IMR-90 (cell line): Measurements from ENCODE around the gene KDF1. TPM values are rescaled to one million over a fixed set of nuclear protein-coding genes. Genes with fewer than 3 reads are reported as not detected.

Source experiments
- ATAC-seq: fragments of 200-7000 bp; cut with Tn5 transposase; 2 replicates; pipeline ENCODE4 v1.9.1; 2020; ENCODE audit warnings: low read depth, mild to moderate bottlenecking, moderate library complexity
- BruUV-seq: library from RNA; stranded (reverse); fragments of 400-500 nt; replicated peaks from 2 replicates; lab custom pipeline; 2021; lab: Mats Ljungman, UMichigan
- CTCF ChIA-PET: fragments of 300-600 bp; formaldehyde crosslinking; extraction: SDS; loops from one replicate; lab custom pipeline; 2021; ENCODE audit warnings: antibody characterized with exemption; lab: Yijun Ruan, JAX
- POLR2A ChIA-PET: fragments of 300-600 bp; sonication (Branson Sonifier 250); formaldehyde crosslinking; loops from one replicate; lab custom pipeline; 2022; ENCODE audit warnings: antibody characterized with exemption; ENCODE audit not compliant: unreplicated experiment; lab: Charles Lee
- DNase-seq: peaks from one replicate; pipeline ENCODE4 v3.0.0; 2013
- H2AFZ ChIP-seq: replicated peaks from 2 replicates; pipeline ENCODE3; 2013; ENCODE audit warnings: low read length, mild to moderate bottlenecking; ENCODE audit not compliant: poor library complexity
- H2AK5ac ChIP-seq: 2 replicates; pipeline ENCODE4 v1.6.1; 2013; ENCODE audit warnings: low read depth, low read length, inconsistent platforms
- H2AK9ac ChIP-seq: replicated peaks from 2 replicates; pipeline ENCODE3; 2013; ENCODE audit warnings: mild to moderate bottlenecking, low read depth, low read length, moderate library complexity; ENCODE audit not compliant: poor library complexity
- H2BK120ac ChIP-seq: 2 replicates; pipeline ENCODE4 v1.6.1; 2013; ENCODE audit warnings: low read depth, low read length, inconsistent platforms
- H2BK15ac ChIP-seq: 3 replicates; pipeline ENCODE4 v1.6.1; 2013; ENCODE audit warnings: low read depth, low read length, inconsistent platforms
- H2BK20ac ChIP-seq: 2 replicates; pipeline ENCODE4 v1.6.1; 2013; ENCODE audit warnings: low read depth, mild to moderate bottlenecking, inconsistent platforms, low read length, moderate library complexity
- H2BK5ac ChIP-seq: 2 replicates; pipeline ENCODE4 v1.6.1; 2013; ENCODE audit warnings: mild to moderate bottlenecking, low read depth, low read length, inconsistent platforms; ENCODE audit not compliant: poor library complexity, severe bottlenecking
- H3K14ac ChIP-seq: replicated peaks from 2 replicates; pipeline ENCODE4 v1.6.1; 2013; ENCODE audit warnings: low read depth, low read length, inconsistent platforms
- H3K18ac ChIP-seq: 2 replicates; pipeline ENCODE4 v1.6.1; 2013; ENCODE audit warnings: low read depth, low read length, control low read depth
- H3K23ac ChIP-seq: 2 replicates; pipeline ENCODE4 v1.6.1; 2013; ENCODE audit warnings: low read depth, low read length, inconsistent platforms
- H3K27ac ChIP-seq: 2 replicates; pipeline ENCODE4 v1.5.1; 2013; ENCODE audit warnings: mild to moderate bottlenecking, control low read depth, low read length; ENCODE audit not compliant: insufficient read depth
- H3K27me3 ChIP-seq: 2 replicates; pipeline ENCODE4 v1.6.1; 2013; ENCODE audit warnings: low read length; ENCODE audit not compliant: control insufficient read depth, insufficient read depth
- H3K36me3 ChIP-seq: 2 replicates; pipeline ENCODE4 v1.6.1; 2013; ENCODE audit warnings: low read length, mixed read lengths; ENCODE audit not compliant: control insufficient read depth, insufficient read depth
- H3K4ac ChIP-seq: 2 replicates; pipeline ENCODE4 v1.6.1; 2013; ENCODE audit warnings: low read depth, low read length, inconsistent platforms
- H3K4me1 ChIP-seq: 2 replicates; pipeline ENCODE4 v1.6.1; 2013; ENCODE audit warnings: low read length, mixed read lengths; ENCODE audit not compliant: control insufficient read depth, insufficient read depth
- H3K4me2 ChIP-seq: 2 replicates; pipeline ENCODE4 v1.6.1; 2013; ENCODE audit warnings: low read depth, mild to moderate bottlenecking, control low read depth, low read length, moderate library complexity
- H3K4me3 ChIP-seq: 2 replicates; pipeline ENCODE4 v1.5.1; 2013; ENCODE audit warnings: low read depth, mild to moderate bottlenecking, control low read depth, low read length, moderate library complexity; ENCODE audit not compliant: insufficient read depth
- H3K56ac ChIP-seq: 2 replicates; pipeline ENCODE4 v1.6.1; 2013; ENCODE audit warnings: low read length, inconsistent platforms; ENCODE audit not compliant: insufficient read depth; ENCODE audit errors: extremely low read depth
- H3K79me1 ChIP-seq, 2 experiments: 2 replicates each; pipeline ENCODE4 v1.6.1; 2013; ENCODE audit warnings: low read length in 2 of 2, inconsistent platforms in 1 of 2, low read depth in 1 of 2
- H3K9ac ChIP-seq: 2 replicates; pipeline ENCODE4 v1.6.1; 2013; ENCODE audit warnings: low read depth, low read length, control low read depth
- H3K9me1 ChIP-seq: 2 replicates; pipeline ENCODE4 v1.6.1; 2013; ENCODE audit warnings: low read length, inconsistent platforms; ENCODE audit not compliant: insufficient read depth
- H3K9me3 ChIP-seq: 2 replicates; pipeline ENCODE4 v1.6.1; 2013; ENCODE audit warnings: low read length; ENCODE audit not compliant: control insufficient read depth, insufficient read depth
- H4K20me1 ChIP-seq: 2 replicates; pipeline ENCODE4 v1.6.1; 2013; ENCODE audit warnings: low read length, inconsistent platforms; ENCODE audit not compliant: insufficient read depth
- H4K5ac ChIP-seq: 2 replicates; pipeline ENCODE4 v1.6.1; 2013; ENCODE audit warnings: mild to moderate bottlenecking, low read depth, low read length, control low read depth
- H4K8ac ChIP-seq, 2 experiments: 2 replicates each; pipeline ENCODE4 v1.6.1; 2013; ENCODE audit warnings: low read depth in 2 of 2, low read length in 2 of 2, control low read depth in 1 of 2, inconsistent platforms in 1 of 2
- H4K91ac ChIP-seq: 2 replicates; pipeline ENCODE4 v1.6.1; 2013; ENCODE audit warnings: low read depth, low read length, inconsistent platforms; ENCODE audit not compliant: insufficient read depth
- BHLHE40 ChIP-seq: fragments of 150-350 bp; IDR thresholded peaks from 2 replicates; pipeline ENCODE4 v1.6.1; 2016; ENCODE audit warnings: mild to moderate bottlenecking, low read depth, low read length
- CEBPB ChIP-seq: IDR thresholded peaks from 2 replicates; pipeline ENCODE4 v1.6.1; 2012; ENCODE audit warnings: low read depth, low read length, improper control_type of control experiment
- CHD1 ChIP-seq: IDR thresholded peaks from 2 replicates; pipeline ENCODE4 v1.6.1; 2012; ENCODE audit warnings: low read depth, low read length, improper control_type of control experiment
- CTCF ChIP-seq: conservative IDR thresholded peaks from 2 replicates; pipeline ENCODE4 v1.5.1; 2012; ENCODE audit warnings: mild to moderate bottlenecking, low read depth, low read length, improper control_type of control experiment
- FOS ChIP-seq: fragments of 150-350 bp; IDR thresholded peaks from 2 replicates; pipeline ENCODE4 v1.6.1; 2016; ENCODE audit warnings: low read depth, low read length
- MAFK ChIP-seq: IDR thresholded peaks from 2 replicates; pipeline ENCODE4 v1.6.1; 2012; ENCODE audit warnings: low read depth, low read length, improper control_type of control experiment
- MAZ ChIP-seq: IDR thresholded peaks from 2 replicates; pipeline ENCODE4 v1.6.1; 2012; ENCODE audit warnings: low read depth, mild to moderate bottlenecking, low read length, improper control_type of control experiment, moderate library complexity, borderline replicate concordance
- MXI1 ChIP-seq: IDR thresholded peaks from 2 replicates; pipeline ENCODE4 v1.6.1; 2012; ENCODE audit warnings: low read depth, mild to moderate bottlenecking, low read length, moderate library complexity, borderline replicate concordance
- NFE2L2 ChIP-seq: fragments of 150-350 bp; IDR thresholded peaks from 2 replicates; pipeline ENCODE4 v1.6.1; 2016; ENCODE audit warnings: low read depth, mild to moderate bottlenecking, low read length
- POLR2A ChIP-seq: IDR thresholded peaks from 2 replicates; pipeline ENCODE4 v1.6.1; 2012; ENCODE audit warnings: mild to moderate bottlenecking, low read depth, low read length
- RAD21 ChIP-seq: IDR thresholded peaks from 2 replicates; pipeline ENCODE4 v1.6.1; 2012; ENCODE audit warnings: low read length, improper control_type of control experiment
- RCOR1 ChIP-seq: IDR thresholded peaks from 2 replicates; pipeline ENCODE4 v1.6.1; 2012; ENCODE audit warnings: mild to moderate bottlenecking, low read length, improper control_type of control experiment; ENCODE audit not compliant: insufficient replicate concordance
- SMC3 ChIP-seq: fragments of 150-350 bp; IDR thresholded peaks from 2 replicates; pipeline ENCODE4 v1.6.1; 2016; ENCODE audit warnings: low read depth, mild to moderate bottlenecking, antibody characterized with exemption, low read length, moderate library complexity
- USF2 ChIP-seq: fragments of 150-350 bp; IDR thresholded peaks from 2 replicates; pipeline ENCODE4 v1.6.1; 2017; ENCODE audit warnings: mild to moderate bottlenecking, antibody characterized with exemption, low read length, low read depth
- WGBS, 2 experiments: methylation state at CpG; one replicate each; pipeline versions ENCODE4 v1.1.5 to v1.1.7; 2013; ENCODE audit warnings: missing lambda C conversion rate in 2 of 2; ENCODE audit not compliant: insufficient read length in 1 of 2; ENCODE audit errors: extremely low coverage in 2 of 2; 5-methylcytosine and 5-hydroxymethylcytosine counted together
- dilution Hi-C: fragments of 300-500 bp; cut with HindIII; formaldehyde crosslinking; loops from one replicate; pipeline ENCODE4 v1.14.3; 2018; ENCODE audit warnings: low sequenced_read_pairs; ENCODE audit not compliant: unreplicated experiment
- in situ Hi-C: fragments of 300-500 bp; cut with MboI; formaldehyde crosslinking; loops from 3 replicates; pipeline ENCODE4 v1.14.3; 2019; ENCODE audit warnings: low sequenced_read_pairs, inconsistent platforms, mixed read lengths
- intact Hi-C: fragments of 100-400 bp; cut with micrococcal nuclease; formaldehyde crosslinking; loops from 2 replicates; pipeline ENCODE4 v1.10.0; 2022
- polyA plus RNA-seq, 3 experiments: library from polyadenylated mRNA; depleted of rRNA; stranded (reverse); fragments of >200 nt; gene quantifications; 2 replicates each; pipeline ENCODE4 v1.2.3, GENCODE V29; 2012; ENCODE audit warnings: low replicate concordance in 1 of 3
- total RNA-seq: library from RNA; depleted of rRNA; stranded (reverse); fragments of >200 nt; gene quantifications from 2 replicates; pipeline ENCODE4 v1.2.3, GENCODE V29; 2012

The KDF1 gene
- total and polyA plus RNA-seq, 2 of the 4 experiments (the other 2 are of a cell fraction): not detected

DNA sequence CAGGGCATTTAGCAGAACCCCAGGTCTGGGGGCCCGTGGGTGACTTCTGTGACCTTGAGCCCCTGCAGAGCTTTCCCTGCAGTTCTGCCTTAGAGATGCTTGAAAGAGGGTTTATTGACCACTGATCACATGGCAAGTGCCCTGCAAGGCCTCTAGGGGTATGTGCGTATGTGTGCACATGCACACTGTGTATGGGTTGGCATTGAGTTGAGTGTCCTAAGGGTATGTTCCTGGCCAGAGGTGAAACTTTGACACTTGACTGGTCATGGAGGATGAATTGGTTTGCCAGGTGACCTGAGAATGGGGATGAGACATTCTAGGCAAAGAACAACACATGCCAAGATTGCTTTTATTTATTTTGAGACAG lies 21.6 kb downstream of the KDF1 start:
- H4K8ac ChIP-seq: no peak overlapping the region
- H3K18ac ChIP-seq: no peak overlapping the region
- no peaks in the 10 kb centered on the region for H3K9me3 ChIP-seq
- H3K4ac ChIP-seq: no peak overlapping the region
- peaks cover 20 to 58% of the 10 kb centered on the region in 2 experiments for H3K79me1 ChIP-seq
- ATAC-seq: no peak
- H3K4me3 ChIP-seq: no peak overlapping the region
- TF ChIP-seq CTCF: no peak
- no peak for TF ChIP-seq FOS
- no peak for TF ChIP-seq RCOR1
- no peak for TF ChIP-seq MAFK
- no peak for TF ChIP-seq MXI1
- TF ChIP-seq MAZ: no peak
- no peak for TF ChIP-seq NFE2L2
- no peak for TF ChIP-seq CEBPB
- no peak for TF ChIP-seq RAD21
- no peak for TF ChIP-seq SMC3
- no peak for TF ChIP-seq USF2
- no peak for TF ChIP-seq CHD1
- no peak for TF ChIP-seq BHLHE40
- TF ChIP-seq POLR2A: no peak
- H2AK5ac ChIP-seq: no peak overlapping the region
- no TSS peak for BruUV-seq
- H2AFZ ChIP-seq: no peak overlapping the region
- no peak overlapping the region for H3K23ac ChIP-seq
- no peak overlapping the region for H2BK15ac ChIP-seq
- ChIA-PET CTCF (no interaction called here), POLR2A (no interaction called here)
- H3K14ac ChIP-seq: no peak overlapping the region
- H2AK9ac ChIP-seq: no peak overlapping the region
- H3K56ac ChIP-seq: no peak overlapping the region
- H3K27ac ChIP-seq: no peak overlapping the region
- H3K9me1 ChIP-seq: peaks cover 20% of the 10 kb centered on the region
- no peaks in the 10 kb centered on the region for H3K27me3 ChIP-seq
- H2BK5ac ChIP-seq: no peak overlapping the region
- peaks cover 36% of the 10 kb centered on the region for H3K36me3 ChIP-seq
- no peak overlapping the region for H2BK120ac ChIP-seq
- H3K4me2 ChIP-seq: no peak overlapping the region
- H4K20me1 ChIP-seq: no peaks in the 10 kb centered on the region
- H4K5ac ChIP-seq: no peak overlapping the region
- DNase-seq: no peak
- no peak overlapping the region for H2BK20ac ChIP-seq
- H3K4me1 ChIP-seq: peaks cover 7% of the 10 kb centered on the region; the same call in 1 of the 2 replicates
- H3K9ac ChIP-seq: no peak overlapping the region
- WGBS, 2 experiments: 100% methylated on average over 1 of the region's 2 CpGs; no CpG with 5 or more reads in 1 of the 2 experiments
- in situ Hi-C loops: no loop called here
- no peak overlapping the region; the same call in 1 of the 2 replicates for H4K91ac ChIP-seq
- intact Hi-C loops: no loop called here
- dilution Hi-C loops: no loop called here
